K562 (cell line): ENCODE results near the gene PRKCSH. TPM values are rescaled to one million over a fixed set of nuclear protein-coding genes. Genes with fewer than 3 reads are reported as not detected.

ENCODE experiments used
- C11orf30 ChIP-seq: fragments of 450-650 bp; IDR thresholded peaks from 2 replicates; pipeline ENCODE4 v1.6.1; 2016; ENCODE audit warnings: low read depth, mild to moderate bottlenecking
- CEBPB ChIP-seq: fragments of 450-650 bp; IDR thresholded peaks from 2 replicates; pipeline ENCODE4 v1.6.1; 2016; ENCODE audit warnings: missing genetic modification characterization, missing compliant biosample characterization
- FOXP1 ChIP-seq: sonication (generic); formaldehyde crosslinking; IDR thresholded peaks from 2 replicates; pipeline ENCODE4 v1.8.0; 2022; ENCODE audit warnings: mild to moderate bottlenecking, missing genetic modification reagents
- GTF2A2 ChIP-seq: IDR thresholded peaks from 2 replicates; pipeline ENCODE4 v1.6.1; 2016; ENCODE audit warnings: mild to moderate bottlenecking, missing genetic modification characterization, missing compliant biosample characterization
- HDAC8 ChIP-seq: fragments of 450-650 bp; IDR thresholded peaks from 2 replicates; pipeline ENCODE4 v1.6.1; 2016; ENCODE audit warnings: mild to moderate bottlenecking, missing genetic modification characterization, moderate library complexity, missing compliant biosample characterization
- MYC ChIP-seq, 2 experiments: fragments of 250-450 bp in 1 of 2; sonication (Bioruptor Pico) in 1 of 2; IDR thresholded peaks; 2 replicates each; pipeline versions ENCODE4 v1.5.1 to v1.6.1; 2012 to 2021; ENCODE audit warnings: low read depth in 2 of 2, borderline replicate concordance in 1 of 2, improper control_type of control experiment in 1 of 2, low read length in 1 of 2, mild to moderate bottlenecking in 1 of 2, moderate library complexity in 1 of 2
- NFRKB ChIP-seq: fragments of 450-650 bp; IDR thresholded peaks from 2 replicates; pipeline ENCODE4 v1.6.1; 2016; ENCODE audit warnings: low read depth
- PURB ChIP-seq: sonication (generic); formaldehyde crosslinking; IDR thresholded peaks from 2 replicates; pipeline ENCODE4 v1.9.0; 2021; ENCODE audit warnings: low read depth, mild to moderate bottlenecking, missing genetic modification reagents
- PYGO2 ChIP-seq: fragments of 450-650 bp; IDR thresholded peaks from 2 replicates; pipeline ENCODE4 v1.6.1; 2016; ENCODE audit warnings: mild to moderate bottlenecking, missing genetic modification characterization, moderate library complexity, missing compliant biosample characterization
- RBM25 ChIP-seq: fragments of 200-400 bp; formaldehyde crosslinking; IDR thresholded peaks from 2 replicates; pipeline ENCODE4 v1.6.1; 2018; ENCODE audit warnings: low read length, low read depth, moderate library complexity; ENCODE audit not compliant: severe bottlenecking
- SMARCA5 ChIP-seq: fragments of 450-650 bp; IDR thresholded peaks from 2 replicates; pipeline ENCODE4 v1.6.1; 2016
- ZFP30 ChIP-seq: fragments of 250-450 bp; sonication (Bioruptor Pico); IDR thresholded peaks from 2 replicates; pipeline ENCODE4 v1.8.0; 2022; ENCODE audit warnings: moderate library complexity, mild to moderate bottlenecking, inconsistent platforms, borderline replicate concordance
- polyA plus RNA-seq, 8 experiments: library from polyadenylated mRNA; depleted of rRNA in 4 of 8; stranded (reverse) in 5 of 8; unstranded in 3 of 8; fragments of >200 nt; fragmentation: Nextera tagmentation in 2 of 8; fragmentation: Illumina TruSeq in 1 of 8; extraction: Ambion mirVana in 2 of 8; extraction: Trizol in 1 of 8; gene quantifications; 2 replicates each; pipeline versions ENCODE4 v1.2.1 to v1.2.3, GENCODE V29; 2011 to 2014; ENCODE audit warnings: inconsistent platforms in 1 of 8, missing spikeins in 1 of 8
- total RNA-seq, 7 experiments: library from RNA; depleted of rRNA in 6 of 7; stranded (reverse); fragments of >200 nt in 6 of 7; fragmentation: Illumina TruSeq in 2 of 7; extraction: Trizol in 2 of 7; gene quantifications; 2 replicates each; pipeline versions ENCODE4 v1.2.1 to v1.2.3, GENCODE V29; 2011 to 2021; ENCODE audit warnings: low replicate concordance in 1 of 7
- TF ChIP-seq, protein P1 (sequence below): sonication (generic); formaldehyde crosslinking; IDR thresholded peaks from 2 replicates; pipeline ENCODE4 v1.8.0; 2022; ENCODE audit warnings: mild to moderate bottlenecking, missing genetic modification reagents
- TF ChIP-seq, protein P2 (sequence below): sonication (generic); formaldehyde crosslinking; IDR thresholded peaks from 2 replicates; pipeline ENCODE4 v1.8.0; 2023; ENCODE audit warnings: missing genetic modification reagents, mild to moderate bottlenecking, borderline replicate concordance
- TF ChIP-seq, protein P3 (sequence below): fragments of 450-650 bp; IDR thresholded peaks from 2 replicates; pipeline ENCODE4 v1.6.1; 2016; ENCODE audit warnings: antibody characterized with exemption

Gene PRKCSH
- total and polyA plus RNA-seq, 9 of the 15 experiments (the other 6 are each of a cell fraction or from before 2014, with no cell fraction given): 2.3 to 297 (median 48.1) TPM

DNA sequence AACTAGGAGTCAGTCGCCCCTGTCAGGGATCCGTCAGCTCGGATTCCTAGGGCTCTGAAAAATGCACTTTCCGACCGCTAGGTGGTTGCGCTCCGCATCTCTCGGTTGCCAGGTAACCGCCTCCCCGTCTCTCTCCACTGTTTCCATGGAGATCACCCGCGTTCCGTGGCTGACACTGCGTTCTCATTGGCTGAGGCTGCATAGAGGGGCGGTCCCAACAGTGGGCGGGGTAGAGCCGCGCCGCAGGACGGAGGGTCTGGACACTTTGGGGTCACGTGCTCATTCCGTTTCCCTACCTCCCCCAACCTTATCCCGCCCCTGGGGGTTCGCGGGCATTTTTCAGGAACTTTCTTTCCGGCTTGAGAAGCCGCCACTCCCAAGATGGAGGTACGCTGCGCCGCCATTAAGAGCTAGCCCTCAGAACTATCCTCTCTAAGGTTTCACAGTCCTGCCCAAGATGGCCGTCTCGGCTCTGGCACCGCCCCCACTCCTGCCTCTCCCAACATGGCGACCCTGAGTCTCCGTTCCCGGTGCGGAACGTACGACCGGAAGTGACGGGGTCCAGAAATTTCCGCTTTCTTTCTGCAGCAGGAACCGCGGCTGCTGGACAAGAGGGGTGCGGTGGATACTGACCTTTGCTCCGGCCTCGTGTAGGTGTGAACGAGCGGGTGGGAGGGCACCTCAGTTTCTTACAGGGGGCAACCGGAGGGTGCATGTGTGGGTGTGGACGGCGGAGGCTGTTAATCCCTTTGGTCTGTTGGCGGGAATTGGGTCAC is at the start of gene PRKCSH, which contains the start of gene ODAD3 (continued):
- TF ChIP-seq, protein P1, sequence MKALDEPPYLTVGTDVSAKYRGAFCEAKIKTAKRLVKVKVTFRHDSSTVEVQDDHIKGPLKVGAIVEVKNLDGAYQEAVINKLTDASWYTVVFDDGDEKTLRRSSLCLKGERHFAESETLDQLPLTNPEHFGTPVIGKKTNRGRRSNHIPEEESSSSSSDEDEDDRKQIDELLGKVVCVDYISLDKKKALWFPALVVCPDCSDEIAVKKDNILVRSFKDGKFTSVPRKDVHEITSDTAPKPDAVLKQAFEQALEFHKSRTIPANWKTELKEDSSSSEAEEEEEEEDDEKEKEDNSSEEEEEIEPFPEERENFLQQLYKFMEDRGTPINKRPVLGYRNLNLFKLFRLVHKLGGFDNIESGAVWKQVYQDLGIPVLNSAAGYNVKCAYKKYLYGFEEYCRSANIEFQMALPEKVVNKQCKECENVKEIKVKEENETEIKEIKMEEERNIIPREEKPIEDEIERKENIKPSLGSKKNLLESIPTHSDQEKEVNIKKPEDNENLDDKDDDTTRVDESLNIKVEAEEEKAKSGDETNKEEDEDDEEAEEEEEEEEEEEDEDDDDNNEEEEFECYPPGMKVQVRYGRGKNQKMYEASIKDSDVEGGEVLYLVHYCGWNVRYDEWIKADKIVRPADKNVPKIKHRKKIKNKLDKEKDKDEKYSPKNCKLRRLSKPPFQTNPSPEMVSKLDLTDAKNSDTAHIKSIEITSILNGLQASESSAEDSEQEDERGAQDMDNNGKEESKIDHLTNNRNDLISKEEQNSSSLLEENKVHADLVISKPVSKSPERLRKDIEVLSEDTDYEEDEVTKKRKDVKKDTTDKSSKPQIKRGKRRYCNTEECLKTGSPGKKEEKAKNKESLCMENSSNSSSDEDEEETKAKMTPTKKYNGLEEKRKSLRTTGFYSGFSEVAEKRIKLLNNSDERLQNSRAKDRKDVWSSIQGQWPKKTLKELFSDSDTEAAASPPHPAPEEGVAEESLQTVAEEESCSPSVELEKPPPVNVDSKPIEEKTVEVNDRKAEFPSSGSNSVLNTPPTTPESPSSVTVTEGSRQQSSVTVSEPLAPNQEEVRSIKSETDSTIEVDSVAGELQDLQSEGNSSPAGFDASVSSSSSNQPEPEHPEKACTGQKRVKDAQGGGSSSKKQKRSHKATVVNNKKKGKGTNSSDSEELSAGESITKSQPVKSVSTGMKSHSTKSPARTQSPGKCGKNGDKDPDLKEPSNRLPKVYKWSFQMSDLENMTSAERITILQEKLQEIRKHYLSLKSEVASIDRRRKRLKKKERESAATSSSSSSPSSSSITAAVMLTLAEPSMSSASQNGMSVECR (CRISPR knock-in tag): peak; percentile 64; the same call in 1 of the 2 replicates
- TF ChIP-seq RBM25 (peak; percentile 52), C11orf30 (peak; percentile 57), HDAC8 (tag) (peak; percentile 80; the same call in 1 of the 2 replicates), FOXP1 (0 out of 2 replicates have a peak, but pooled peaks have one; percentile 33), PYGO2 (no peak), CEBPB (tag) (no peak), NFRKB (peak; percentile 55; the same call in 1 of the 2 replicates), PURB (CRISPR knock-in tag) (no peak), MYC (IDR thresholded peaks at IDR 0.05; ENCODE audit: low read depth, low read length) (peak; percentile 62), MYC (CRISPR knock-in tag; IDR thresholded peaks at IDR 0.05; ENCODE audit: borderline replicate concordance, low read depth) (no peak), SMARCA5 (no peak), GTF2A2 (tag) (no peak), ZFP30 (no peak)
- TF ChIP-seq, protein P2, sequence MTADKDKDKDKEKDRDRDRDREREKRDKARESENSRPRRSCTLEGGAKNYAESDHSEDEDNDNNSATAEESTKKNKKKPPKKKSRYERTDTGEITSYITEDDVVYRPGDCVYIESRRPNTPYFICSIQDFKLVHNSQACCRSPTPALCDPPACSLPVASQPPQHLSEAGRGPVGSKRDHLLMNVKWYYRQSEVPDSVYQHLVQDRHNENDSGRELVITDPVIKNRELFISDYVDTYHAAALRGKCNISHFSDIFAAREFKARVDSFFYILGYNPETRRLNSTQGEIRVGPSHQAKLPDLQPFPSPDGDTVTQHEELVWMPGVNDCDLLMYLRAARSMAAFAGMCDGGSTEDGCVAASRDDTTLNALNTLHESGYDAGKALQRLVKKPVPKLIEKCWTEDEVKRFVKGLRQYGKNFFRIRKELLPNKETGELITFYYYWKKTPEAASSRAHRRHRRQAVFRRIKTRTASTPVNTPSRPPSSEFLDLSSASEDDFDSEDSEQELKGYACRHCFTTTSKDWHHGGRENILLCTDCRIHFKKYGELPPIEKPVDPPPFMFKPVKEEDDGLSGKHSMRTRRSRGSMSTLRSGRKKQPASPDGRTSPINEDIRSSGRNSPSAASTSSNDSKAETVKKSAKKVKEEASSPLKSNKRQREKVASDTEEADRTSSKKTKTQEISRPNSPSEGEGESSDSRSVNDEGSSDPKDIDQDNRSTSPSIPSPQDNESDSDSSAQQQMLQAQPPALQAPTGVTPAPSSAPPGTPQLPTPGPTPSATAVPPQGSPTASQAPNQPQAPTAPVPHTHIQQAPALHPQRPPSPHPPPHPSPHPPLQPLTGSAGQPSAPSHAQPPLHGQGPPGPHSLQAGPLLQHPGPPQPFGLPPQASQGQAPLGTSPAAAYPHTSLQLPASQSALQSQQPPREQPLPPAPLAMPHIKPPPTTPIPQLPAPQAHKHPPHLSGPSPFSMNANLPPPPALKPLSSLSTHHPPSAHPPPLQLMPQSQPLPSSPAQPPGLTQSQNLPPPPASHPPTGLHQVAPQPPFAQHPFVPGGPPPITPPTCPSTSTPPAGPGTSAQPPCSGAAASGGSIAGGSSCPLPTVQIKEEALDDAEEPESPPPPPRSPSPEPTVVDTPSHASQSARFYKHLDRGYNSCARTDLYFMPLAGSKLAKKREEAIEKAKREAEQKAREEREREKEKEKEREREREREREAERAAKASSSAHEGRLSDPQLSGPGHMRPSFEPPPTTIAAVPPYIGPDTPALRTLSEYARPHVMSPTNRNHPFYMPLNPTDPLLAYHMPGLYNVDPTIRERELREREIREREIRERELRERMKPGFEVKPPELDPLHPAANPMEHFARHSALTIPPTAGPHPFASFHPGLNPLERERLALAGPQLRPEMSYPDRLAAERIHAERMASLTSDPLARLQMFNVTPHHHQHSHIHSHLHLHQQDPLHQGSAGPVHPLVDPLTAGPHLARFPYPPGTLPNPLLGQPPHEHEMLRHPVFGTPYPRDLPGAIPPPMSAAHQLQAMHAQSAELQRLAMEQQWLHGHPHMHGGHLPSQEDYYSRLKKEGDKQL (CRISPR knock-in tag): no peak
- TF ChIP-seq, protein P3, sequence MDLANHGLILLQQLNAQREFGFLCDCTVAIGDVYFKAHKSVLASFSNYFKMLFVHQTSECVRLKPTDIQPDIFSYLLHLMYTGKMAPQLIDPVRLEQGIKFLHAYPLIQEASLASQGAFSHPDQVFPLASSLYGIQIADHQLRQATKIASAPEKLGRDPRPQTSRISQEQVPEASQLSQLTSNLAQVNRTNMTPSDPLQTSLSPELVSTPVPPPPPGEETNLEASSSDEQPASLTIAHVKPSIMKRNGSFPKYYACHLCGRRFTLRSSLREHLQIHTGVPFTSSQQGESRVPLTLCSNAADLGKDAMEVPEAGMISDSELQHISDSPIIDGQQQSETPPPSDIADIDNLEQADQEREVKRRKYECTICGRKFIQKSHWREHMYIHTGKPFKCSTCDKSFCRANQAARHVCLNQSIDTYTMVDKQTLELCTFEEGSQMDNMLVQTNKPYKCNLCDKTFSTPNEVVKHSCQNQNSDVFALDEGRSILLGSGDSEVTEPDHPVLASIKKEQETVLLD: no peak
